ENCODE results near the gene ARHGAP44.

Gene ARHGAP44

GRCh38 chr17:12789481-12790248 lies at the start of gene ARHGAP44:
ARHGAP44 (plus strand) TSS chr17:12789498; CDS start chr17:12789839, 341 bp downstream.
- peak in 1 of 2 donors; percentile 2 for DNase-seq

- no peak for DNase-seq
Observed at GRCh38 chr17:12739500-12739899, 49.8 kb upstream of the ARHGAP44 start.

- no peak for DNase-seq
Observed at GRCh38 chr17:12743046-12743445, 46.3 kb upstream of the ARHGAP44 start.

DNA sequence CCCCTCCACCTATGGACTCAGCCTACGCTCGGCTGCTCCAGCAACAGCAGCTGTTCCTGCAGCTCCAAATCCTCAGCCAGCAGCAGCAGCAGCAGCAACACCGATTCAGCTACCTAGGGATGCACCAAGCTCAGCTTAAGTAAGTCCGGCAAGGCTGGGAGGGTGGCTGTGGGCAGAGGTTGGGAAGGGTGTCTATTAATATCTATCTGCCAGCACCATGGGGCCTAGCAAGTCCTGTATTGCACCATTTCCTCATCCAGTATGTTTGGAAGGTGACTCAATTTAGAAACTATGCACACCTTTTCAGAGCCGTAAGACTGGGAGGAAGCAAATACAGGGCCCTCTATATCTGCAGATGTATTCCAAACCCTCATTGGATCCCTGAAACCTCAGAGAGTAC lies 45.0 kb upstream of the ARHGAP44 start:
- no peak for DNase-seq

DNA sequence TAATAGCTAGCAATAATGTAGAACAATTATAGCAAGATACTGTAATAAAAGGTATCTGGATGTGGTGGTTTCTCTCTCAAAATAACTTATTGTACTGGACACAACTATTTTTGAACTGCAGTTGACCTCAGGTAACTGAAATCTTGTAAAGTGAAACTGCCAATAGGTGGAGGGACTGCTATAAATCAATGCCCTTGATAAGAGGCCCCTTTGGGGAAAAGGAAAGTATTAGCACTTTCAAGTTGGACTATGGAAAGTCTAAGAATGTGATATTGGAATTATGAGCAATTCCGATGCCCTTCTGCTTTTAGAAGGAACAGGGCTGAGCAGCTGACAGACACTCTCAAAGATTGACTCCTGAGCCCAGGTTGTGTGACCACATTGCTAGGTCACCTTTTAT lies 44.5 kb upstream of the ARHGAP44 start:
- DNase-seq = no peak

- DNase-seq = no peak
Observed at GRCh38 chr17:12745486-12745885, 43.8 kb upstream of the ARHGAP44 start.

DNA sequence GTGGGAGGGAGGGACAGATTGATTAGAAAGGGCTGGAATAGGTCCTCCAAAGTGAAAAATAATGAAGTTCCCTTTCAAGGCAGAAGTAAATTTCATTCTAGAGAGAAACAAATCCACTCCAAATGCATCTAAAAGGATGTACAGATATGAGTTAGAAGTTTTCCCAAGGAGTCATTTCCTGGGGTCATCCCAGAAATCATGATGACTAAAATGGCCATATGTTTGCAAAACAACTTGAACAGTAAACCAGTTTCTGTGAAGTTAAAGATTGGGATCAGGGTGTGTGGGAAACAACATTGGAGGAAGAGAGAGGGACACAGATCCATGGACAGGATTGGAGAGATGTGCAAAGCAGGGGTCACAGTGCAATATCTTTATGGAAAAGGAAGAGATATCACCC lies 32.5 kb upstream of the ARHGAP44 start:
- DNase-seq = no peak

DNA sequence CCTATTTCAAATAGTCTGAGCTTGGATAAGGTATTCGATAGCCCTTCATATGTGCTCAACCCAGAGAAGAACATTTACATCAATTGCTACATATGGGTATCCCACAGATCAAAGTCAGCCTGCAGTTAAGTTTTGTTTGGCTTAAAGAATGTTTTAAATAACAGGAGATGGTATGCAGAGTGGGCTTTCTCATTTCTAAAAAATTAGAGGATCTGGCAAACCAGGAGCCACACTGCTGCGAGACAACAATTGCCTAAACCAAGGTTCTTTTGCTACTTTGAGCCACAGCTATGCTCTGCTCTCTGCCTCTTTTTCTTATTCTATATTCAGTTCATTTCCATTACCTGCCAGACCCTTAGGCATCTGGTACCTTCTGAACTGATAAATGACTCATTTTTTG lies 30.2 kb upstream of the ARHGAP44 start:
- DNase-seq = no peak

DNA sequence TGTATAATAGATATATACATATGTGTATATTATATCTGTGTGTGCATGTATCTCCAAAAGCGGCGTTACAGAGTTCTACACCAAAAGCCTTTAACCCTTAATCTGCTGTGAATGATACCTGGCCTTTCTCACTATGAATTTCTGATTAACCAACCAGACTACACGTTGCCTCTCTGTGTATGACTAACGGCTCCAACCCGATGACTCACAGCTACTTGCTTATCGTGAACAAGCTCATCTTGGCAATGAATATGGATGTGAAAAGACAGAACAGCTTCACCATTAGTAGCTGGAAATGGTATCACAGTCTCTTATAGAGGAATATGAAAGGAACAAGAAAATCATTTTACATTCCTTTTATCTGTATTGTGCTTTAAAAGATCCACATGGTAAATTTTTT lies 23.8 kb upstream of the ARHGAP44 start:
- DNase-seq = no peak

DNA sequence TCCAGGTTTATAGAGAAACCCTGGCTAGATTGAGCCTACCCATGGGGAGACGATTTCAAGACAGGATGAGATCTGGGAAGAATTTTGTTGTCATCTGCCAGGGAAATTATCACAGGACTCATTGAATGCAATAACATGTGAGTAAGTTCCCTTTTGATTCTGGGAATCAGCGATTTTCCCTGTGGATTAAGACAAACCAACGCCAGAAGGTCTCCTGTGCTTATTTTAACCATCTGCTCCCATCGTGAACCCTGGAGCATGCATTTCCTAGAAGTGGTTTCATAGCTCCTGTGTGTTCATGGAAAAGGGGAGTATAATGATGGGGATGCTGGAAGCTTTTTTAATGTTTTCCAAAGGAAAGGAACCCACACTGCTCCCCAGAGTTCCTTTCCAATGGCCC lies 21.0 kb upstream of the ARHGAP44 start:
- DNase-seq = no peak

DNA sequence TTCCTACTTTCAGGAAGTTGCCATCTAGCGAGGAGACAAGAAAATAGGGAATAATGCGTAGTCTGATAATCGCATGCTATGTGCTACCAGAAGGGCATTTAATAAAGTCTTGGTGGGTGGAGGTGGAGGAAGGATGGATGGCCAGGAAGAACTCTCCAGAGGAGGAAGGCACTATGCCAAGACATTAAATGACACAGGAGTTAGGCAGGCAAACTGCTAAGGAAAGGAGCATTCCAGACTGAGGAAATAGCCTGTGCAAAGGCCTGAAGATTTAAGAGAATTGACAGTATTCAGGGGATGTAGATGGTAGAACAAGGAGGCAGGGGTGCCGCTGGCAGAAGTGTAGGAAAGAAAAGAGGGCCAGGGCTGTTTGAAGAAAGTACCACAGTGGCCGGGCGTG lies 19.3 kb upstream of the ARHGAP44 start:
- DNase-seq = no peak

DNA sequence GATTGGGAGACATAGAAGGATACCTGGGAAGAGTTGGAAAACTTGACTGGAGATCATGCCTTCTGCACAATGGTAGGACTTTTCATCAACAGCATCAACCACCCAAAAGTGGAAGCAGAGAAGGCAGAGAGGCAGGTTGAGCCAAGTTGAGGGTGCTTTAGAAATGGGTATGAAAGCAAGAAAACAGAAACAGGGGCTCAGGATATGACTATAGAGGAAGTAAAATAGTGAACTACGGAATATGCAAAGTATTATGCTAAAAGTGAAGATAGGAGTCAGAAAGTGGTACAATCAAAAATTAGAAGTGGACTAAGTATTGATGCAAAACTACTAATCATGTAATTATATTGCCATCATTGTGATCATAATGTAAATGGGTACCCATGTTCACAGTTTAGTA lies 16.1 kb upstream of the ARHGAP44 start:
- DNase-seq = no peak

- DNase-seq = peak; percentile 16 to 52
Observed at GRCh38 chr17:12789075-12789480, 220 bp upstream of the ARHGAP44 start.

GRCh38 chr17:12790249-12791106 lies 1.2 kb downstream of the ARHGAP44 start:
- no peak for DNase-seq

DNA sequence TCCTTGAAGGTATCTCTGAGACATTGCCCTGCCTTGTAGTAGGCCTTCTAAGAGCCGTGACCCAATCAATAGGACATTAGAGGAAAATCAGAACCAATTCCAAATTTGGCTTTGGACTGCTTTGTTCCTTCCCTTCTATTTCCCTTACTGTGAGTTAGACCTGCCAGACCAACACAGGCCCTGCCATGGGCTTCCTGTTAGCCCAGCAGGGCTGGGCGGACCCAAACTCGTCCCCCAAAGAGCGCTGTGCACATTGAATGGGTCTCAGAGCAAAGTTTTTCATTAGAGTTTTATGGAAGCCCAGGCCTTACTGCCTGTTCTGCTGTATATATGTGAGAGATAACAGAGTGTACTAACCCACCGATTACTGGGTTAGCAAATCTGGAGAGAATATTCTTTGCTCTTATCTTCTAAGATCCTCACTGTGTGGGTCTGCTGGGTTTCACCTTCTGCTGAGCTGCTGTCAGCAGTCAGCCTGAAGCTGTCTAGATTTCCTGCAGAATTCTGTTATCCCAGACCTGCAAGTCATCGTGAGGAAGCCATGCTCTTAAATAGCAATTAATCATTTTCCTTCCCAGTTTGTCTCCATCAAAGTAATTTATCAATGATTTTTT lies 5.7 kb downstream of the ARHGAP44 start:
- no peak for DNase-seq

DNA sequence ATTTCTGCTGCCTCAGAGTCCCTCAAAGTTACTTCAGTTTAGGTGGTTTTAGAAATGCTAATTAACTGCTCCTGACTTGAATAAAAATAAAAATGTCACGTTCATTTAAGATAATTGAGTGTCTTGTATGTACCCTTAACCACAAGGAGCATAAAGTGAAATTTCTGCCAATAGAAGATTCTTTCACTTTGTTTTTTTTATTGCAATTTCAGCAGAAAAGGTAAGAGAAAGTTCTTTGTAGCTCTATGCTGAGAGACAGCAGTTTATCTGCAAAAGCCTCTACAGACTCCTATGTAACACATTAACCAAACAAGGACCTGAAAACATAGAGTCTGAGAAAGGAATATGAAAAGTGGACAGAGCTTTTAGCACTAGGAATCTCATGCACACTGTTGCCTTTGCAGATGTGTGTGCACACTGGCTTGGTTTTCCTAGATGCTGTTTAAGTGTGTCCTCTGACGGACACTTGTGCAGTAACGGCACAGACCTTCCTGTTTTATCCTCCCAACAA lies 11.6 kb downstream of the ARHGAP44 start:
- DNase-seq = no peak

GRCh38 chr17:12806630-12807029 lies 17.3 kb downstream of the ARHGAP44 start:
- no peak for DNase-seq

GRCh38 chr17:12808723-12809122 lies 19.4 kb downstream of the ARHGAP44 start:
- DNase-seq = no peak

- DNase-seq = no peak
Observed at GRCh38 chr17:12812877-12813276, 23.6 kb downstream of the ARHGAP44 start.

DNA sequence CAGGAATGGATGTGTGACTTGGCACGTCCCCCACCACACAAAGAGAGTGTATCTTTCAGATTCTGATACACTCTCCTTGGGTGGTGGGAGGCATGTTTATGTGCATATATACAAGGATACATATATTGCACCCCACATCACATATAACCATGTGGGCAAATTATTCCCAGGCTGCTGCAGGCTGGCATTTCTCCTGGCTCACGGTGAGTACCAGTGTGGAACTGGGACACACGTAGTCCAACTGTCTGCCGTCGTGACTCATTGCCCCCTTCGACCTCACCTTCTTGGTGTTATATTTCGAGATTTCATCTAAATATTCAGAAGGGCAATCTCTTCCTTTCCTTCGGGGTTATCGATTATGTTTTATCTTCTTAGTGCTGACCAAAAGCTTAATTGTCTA lies 24.4 kb downstream of the ARHGAP44 start:
- DNase-seq = no peak

- no peak for DNase-seq
Observed at GRCh38 chr17:12814718-12815117, 25.4 kb downstream of the ARHGAP44 start.

DNA sequence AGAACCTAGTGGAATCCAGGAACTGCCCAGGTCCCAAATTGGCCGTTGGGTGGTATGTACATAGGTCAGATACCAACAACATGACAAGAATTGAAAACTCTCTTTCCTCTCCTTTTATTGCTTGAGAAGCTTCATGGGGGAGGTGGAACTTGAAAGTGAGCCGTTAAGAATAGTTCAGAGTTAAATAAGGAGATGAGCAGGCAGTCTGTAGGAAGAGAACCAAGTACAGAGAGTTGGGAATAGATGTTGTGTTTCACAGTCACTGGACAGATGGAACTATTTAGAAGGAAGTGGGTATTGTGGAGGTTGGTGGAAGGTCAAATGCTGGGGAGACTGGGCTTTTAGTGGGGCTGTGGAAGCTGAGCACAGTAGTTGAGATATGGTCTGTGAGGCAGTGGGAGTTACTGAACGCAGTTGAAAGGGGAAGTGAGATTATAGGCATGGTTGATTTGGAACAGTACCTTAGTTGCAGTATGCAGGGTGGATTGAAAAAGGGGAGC lies 26.4 kb downstream of the ARHGAP44 start:
- DNase-seq = no peak

GRCh38 chr17:12821376-12821940 lies 32.2 kb downstream of the ARHGAP44 start:
- DNase-seq = no peak
